Measurements from ENCODE around the gene MCRIP2. TPM values are rescaled to one million over a fixed set of nuclear protein-coding genes. Genes with fewer than 3 reads are reported as not detected.
A peak's percentile ranks its signal among the peaks of the same experiment; 100 is the strongest.

The MCRIP2 gene
- total RNA-seq, 1 donor from 2014 or later, result 34.7 TPM

- DNase-seq (ENCODE audit: low spot score), result no peak
These were observed 27.0 kb downstream of the MCRIP2 start for GRCh38 chr16:668519-669171.

- no peak for DNase-seq (ENCODE audit: low spot score)
These were observed 28.0 kb downstream of the MCRIP2 start for GRCh38 chr16:669666-670065.

GRCh38 chr16:670485-671352 lies 29.1 kb downstream of the MCRIP2 start:
- DNase-seq (ENCODE audit: low spot score), result no peak

GRCh38 chr16:671353-672131 lies 29.9 kb downstream of the MCRIP2 start:
- DNase-seq (ENCODE audit: low spot score), result no peak

GRCh38 chr16:672371-672770 lies 30.7 kb downstream of the MCRIP2 start:
- no peak for DNase-seq (ENCODE audit: low spot score)

- no peak for DNase-seq (ENCODE audit: low spot score)
These were observed 31.2 kb downstream of the MCRIP2 start for GRCh38 chr16:672851-673250.

GRCh38 chr16:673399-673991 lies 31.9 kb downstream of the MCRIP2 start:
- DNase-seq (ENCODE audit: low spot score), result no peak

- DNase-seq (ENCODE audit: low spot score), result no peak
These were observed 32.7 kb downstream of the MCRIP2 start for GRCh38 chr16:674214-674881.

GRCh38 chr16:674968-675883 lies 33.6 kb downstream of the MCRIP2 start, which contains the start of gene RHBDL1:
Gene RHBDL1, plus strand, starts transcription at chr16:675671. Its CDS starts 120 bp downstream, at chr16:675791.
- no peak for DNase-seq (ENCODE audit: low spot score)

- no peak for DNase-seq (ENCODE audit: low spot score)
These were observed 34.4 kb downstream of the MCRIP2 start for GRCh38 chr16:675884-676564.

- DNase-seq (ENCODE audit: low spot score), result no peak
These were observed 34.9 kb downstream of the MCRIP2 start for GRCh38 chr16:676565-676902.

GRCh38 chr16:676913-677312 lies 35.3 kb downstream of the MCRIP2 start:
- DNase-seq (ENCODE audit: low spot score), result no peak

GRCh38 chr16:677316-678190 lies 35.9 kb downstream of the MCRIP2 start:
- no peak for DNase-seq (ENCODE audit: low spot score)

GRCh38 chr16:678209-678857 lies 36.7 kb downstream of the MCRIP2 start:
- DNase-seq (ENCODE audit: low spot score), result no peak

GRCh38 chr16:678858-679813 lies 37.5 kb downstream of the MCRIP2 start:
- no peak for DNase-seq (ENCODE audit: low spot score)

- DNase-seq (ENCODE audit: low spot score), result peak; percentile 95
These were observed 38.4 kb downstream of the MCRIP2 start, which contains the start of gene STUB1 for GRCh38 chr16:679814-680624. Gene STUB1, plus strand, starts transcription at chr16:680410. Its CDS starts 116 bp downstream, at chr16:680526.

Measured in mesenteric fat pad (tissue), 1 donor.